WTC11 (cell line): Measurements from ENCODE around the gene EFNA5. TPM values are rescaled to one million over a fixed set of nuclear protein-coding genes. Genes with fewer than 3 reads are reported as not detected.

Experiments used
- ATAC-seq: fragments of 200-7000 bp; cut with Tn5 transposase; 2 replicates; pipeline ENCODE4 v1.10.0; 2021; ENCODE audit warnings: mild to moderate bottlenecking, moderate library complexity
- CTCF ChIA-PET: fragments of 300-600 bp; sonication (Branson Sonifier 250); formaldehyde crosslinking; loops from one replicate; lab custom pipeline; 2021; ENCODE audit warnings: antibody characterized with exemption; lab: Charles Lee
- POLR2A ChIA-PET: fragments of 350-600 bp; sonication (Branson Sonifier 250); formaldehyde crosslinking; loops from one replicate; lab custom pipeline; 2021; ENCODE audit warnings: antibody characterized with exemption; lab: Charles Lee
- DNase-seq: peaks from one replicate; pipeline ENCODE4 v3.0.0; 2021; ENCODE audit warnings: low spot score
- H3K27ac Mint-ChIP-seq: 2 replicates; pipeline ENCODE4 v1.8.0; 2021; ENCODE audit warnings: mixed read lengths
- H3K27me3 Mint-ChIP-seq: 2 replicates; pipeline ENCODE4 v1.8.0; 2021; ENCODE audit warnings: low read depth, mild to moderate bottlenecking, moderate library complexity, mixed read lengths
- H3K36me3 Mint-ChIP-seq: 2 replicates; pipeline ENCODE4 v1.8.0; 2021; ENCODE audit warnings: mixed read lengths
- H3K4me1 Mint-ChIP-seq: 2 replicates; pipeline ENCODE4 v1.8.0; 2022; ENCODE audit warnings: mixed read lengths
- H3K4me3 Mint-ChIP-seq: 2 replicates; pipeline ENCODE4 v1.8.0; 2021; ENCODE audit warnings: mild to moderate bottlenecking, moderate library complexity, mixed read lengths
- H3K9me3 Mint-ChIP-seq: 2 replicates; pipeline ENCODE4 v1.8.0; 2021; ENCODE audit warnings: mixed read lengths
- ATF6 ChIP-seq: sonication (generic); formaldehyde crosslinking; IDR thresholded peaks from 2 replicates; pipeline ENCODE4 v1.8.1; 2023; ENCODE audit warnings: mild to moderate bottlenecking, missing genetic modification reagents
- CREB1 ChIP-seq: sonication (generic); formaldehyde crosslinking; IDR thresholded peaks from 2 replicates; pipeline ENCODE4 v1.8.0; 2023; ENCODE audit warnings: mild to moderate bottlenecking, missing genetic modification reagents
- ELF4 ChIP-seq: sonication (generic); formaldehyde crosslinking; IDR thresholded peaks from 2 replicates; pipeline ENCODE4 v1.8.1; 2022; ENCODE audit warnings: low read depth, mild to moderate bottlenecking, moderate library complexity, missing genetic modification reagents
- FOXK1 ChIP-seq: sonication (generic); formaldehyde crosslinking; IDR thresholded peaks from 2 replicates; pipeline ENCODE4 v1.8.0; 2022; ENCODE audit warnings: mild to moderate bottlenecking, moderate library complexity, missing genetic modification reagents
- GABPB1 ChIP-seq: sonication (generic); formaldehyde crosslinking; IDR thresholded peaks from 2 replicates; pipeline ENCODE4 v1.8.1; 2023; ENCODE audit warnings: mild to moderate bottlenecking, missing genetic modification reagents
- HMGXB4 ChIP-seq: sonication (generic); formaldehyde crosslinking; IDR thresholded peaks from 2 replicates; pipeline ENCODE4 v1.8.1; 2023; ENCODE audit warnings: mild to moderate bottlenecking, moderate library complexity, missing genetic modification reagents
- JAZF1 ChIP-seq: fragments of 250-450 bp; sonication (Bioruptor Pico); IDR thresholded peaks from 2 replicates; pipeline ENCODE4 v1.9.0; 2021; ENCODE audit warnings: moderate library complexity, mild to moderate bottlenecking, inconsistent platforms
- MYBL2 ChIP-seq: sonication (generic); formaldehyde crosslinking; IDR thresholded peaks from 2 replicates; pipeline ENCODE4 v1.8.1; 2023; ENCODE audit warnings: mild to moderate bottlenecking, moderate library complexity, missing genetic modification reagents
- NFATC4 ChIP-seq: fragments of 250-450 bp; sonication (Bioruptor Pico); IDR thresholded peaks from 2 replicates; pipeline ENCODE4 v1.9.0; 2021; ENCODE audit warnings: mild to moderate bottlenecking
- NR1H2 ChIP-seq: sonication (generic); formaldehyde crosslinking; IDR thresholded peaks from 2 replicates; pipeline ENCODE4 v1.9.0; 2021; ENCODE audit warnings: mild to moderate bottlenecking, moderate library complexity, missing genetic modification reagents
- RORB ChIP-seq: fragments of 250-450 bp; sonication (Bioruptor Pico); IDR thresholded peaks from 2 replicates; pipeline ENCODE4 v1.9.0; 2021; ENCODE audit warnings: mild to moderate bottlenecking
- SMAD4 ChIP-seq: sonication (generic); formaldehyde crosslinking; IDR thresholded peaks from 2 replicates; pipeline ENCODE4 v1.8.0; 2022; ENCODE audit warnings: mild to moderate bottlenecking, missing genetic modification reagents
- SOX15 ChIP-seq: fragments of 250-450 bp; sonication (Bioruptor Pico); IDR thresholded peaks from 2 replicates; pipeline ENCODE4 v1.9.0; 2021; ENCODE audit warnings: mild to moderate bottlenecking
- SP1 ChIP-seq: sonication (generic); formaldehyde crosslinking; conservative IDR thresholded peaks from 2 replicates; pipeline ENCODE4 v1.8.1; 2022; ENCODE audit warnings: missing genetic modification reagents
- STAT6 ChIP-seq: sonication (generic); formaldehyde crosslinking; conservative IDR thresholded peaks from 2 replicates; pipeline ENCODE4 v1.8.1; 2023; ENCODE audit warnings: mild to moderate bottlenecking, low read depth, missing genetic modification reagents, moderate library complexity
- TEAD1 ChIP-seq: sonication (generic); formaldehyde crosslinking; IDR thresholded peaks from 2 replicates; pipeline ENCODE4 v1.8.0; 2022; ENCODE audit warnings: mild to moderate bottlenecking, missing genetic modification reagents
- TEAD4 ChIP-seq: sonication (generic); formaldehyde crosslinking; IDR thresholded peaks from 2 replicates; pipeline ENCODE4 v1.8.0; 2022; ENCODE audit warnings: mild to moderate bottlenecking, missing genetic modification reagents
- ZNF423 ChIP-seq: fragments of 250-450 bp; sonication (Bioruptor Pico); IDR thresholded peaks from 2 replicates; pipeline ENCODE4 v2.1.2; 2022; ENCODE audit warnings: mild to moderate bottlenecking, moderate library complexity
- ZSCAN18 ChIP-seq: fragments of 250-450 bp; sonication (Bioruptor Pico); IDR thresholded peaks from 2 replicates; pipeline ENCODE4 v2.1.2; 2022; ENCODE audit warnings: mild to moderate bottlenecking, moderate library complexity
- total RNA-seq: library from RNA; stranded (reverse); gene quantifications from 3 replicates; pipeline ENCODE4 v1.2.3, GENCODE V29; 2021
- TF ChIP-seq, protein P1 (sequence below): fragments of 200-600 bp; IDR thresholded peaks from 2 replicates; pipeline ENCODE4 v1.8.0; 2022; ENCODE audit warnings: antibody characterized with exemption
- TF ChIP-seq, protein P2 (sequence below): fragments of 250-450 bp; sonication (Bioruptor Pico); IDR thresholded peaks from 2 replicates; pipeline ENCODE4 v1.8.0; 2021; ENCODE audit warnings: mild to moderate bottlenecking
- TF ChIP-seq, protein P3 (sequence below): sonication (generic); formaldehyde crosslinking; IDR thresholded peaks from 2 replicates; pipeline ENCODE4 v1.8.0; 2023; ENCODE audit warnings: missing genetic modification reagents
- TF ChIP-seq, protein P4 (sequence below): sonication (generic); formaldehyde crosslinking; IDR thresholded peaks from 2 replicates; pipeline ENCODE4 v1.8.1; 2022; ENCODE audit warnings: low read depth, missing genetic modification reagents, borderline replicate concordance

Gene EFNA5
- total RNA-seq, 1 experiment from 2014 or later = 17.4 TPM

- Mint-ChIP-seq H3K27me3 (no peaks in the 10 kb centered on the region), H3K9me3 (no peaks in the 10 kb centered on the region), H3K27ac (no peak overlapping the region), H3K4me3 (no peak overlapping the region), H3K36me3 (no peaks in the 10 kb centered on the region), H3K4me1 (no peaks in the 10 kb centered on the region)
- ChIA-PET POLR2A (no interaction called here), CTCF (interaction anchor here (1.3 kb wide), 1 partner anchor 240 kb away, joined by 3 read pairs; no protein-coding TSS in a partner anchor)
- no peak for TF ChIP-seq HMGXB4 (CRISPR knock-in tag)
- TF ChIP-seq NR1H2 = no peak
- TF ChIP-seq STAT6 (CRISPR knock-in tag) = no peak
- no peak for TF ChIP-seq JAZF1 (CRISPR knock-in tag)
- TF ChIP-seq TEAD1 (CRISPR knock-in tag) = no peak
- TF ChIP-seq, protein P1, sequence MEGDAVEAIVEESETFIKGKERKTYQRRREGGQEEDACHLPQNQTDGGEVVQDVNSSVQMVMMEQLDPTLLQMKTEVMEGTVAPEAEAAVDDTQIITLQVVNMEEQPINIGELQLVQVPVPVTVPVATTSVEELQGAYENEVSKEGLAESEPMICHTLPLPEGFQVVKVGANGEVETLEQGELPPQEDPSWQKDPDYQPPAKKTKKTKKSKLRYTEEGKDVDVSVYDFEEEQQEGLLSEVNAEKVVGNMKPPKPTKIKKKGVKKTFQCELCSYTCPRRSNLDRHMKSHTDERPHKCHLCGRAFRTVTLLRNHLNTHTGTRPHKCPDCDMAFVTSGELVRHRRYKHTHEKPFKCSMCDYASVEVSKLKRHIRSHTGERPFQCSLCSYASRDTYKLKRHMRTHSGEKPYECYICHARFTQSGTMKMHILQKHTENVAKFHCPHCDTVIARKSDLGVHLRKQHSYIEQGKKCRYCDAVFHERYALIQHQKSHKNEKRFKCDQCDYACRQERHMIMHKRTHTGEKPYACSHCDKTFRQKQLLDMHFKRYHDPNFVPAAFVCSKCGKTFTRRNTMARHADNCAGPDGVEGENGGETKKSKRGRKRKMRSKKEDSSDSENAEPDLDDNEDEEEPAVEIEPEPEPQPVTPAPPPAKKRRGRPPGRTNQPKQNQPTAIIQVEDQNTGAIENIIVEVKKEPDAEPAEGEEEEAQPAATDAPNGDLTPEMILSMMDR = no peak
- TF ChIP-seq CREB1 (CRISPR knock-in tag) = no peak
- no peak for TF ChIP-seq ZNF423 (CRISPR knock-in tag)
- TF ChIP-seq ZSCAN18 (CRISPR knock-in tag) = no peak
- TF ChIP-seq, protein P2, sequence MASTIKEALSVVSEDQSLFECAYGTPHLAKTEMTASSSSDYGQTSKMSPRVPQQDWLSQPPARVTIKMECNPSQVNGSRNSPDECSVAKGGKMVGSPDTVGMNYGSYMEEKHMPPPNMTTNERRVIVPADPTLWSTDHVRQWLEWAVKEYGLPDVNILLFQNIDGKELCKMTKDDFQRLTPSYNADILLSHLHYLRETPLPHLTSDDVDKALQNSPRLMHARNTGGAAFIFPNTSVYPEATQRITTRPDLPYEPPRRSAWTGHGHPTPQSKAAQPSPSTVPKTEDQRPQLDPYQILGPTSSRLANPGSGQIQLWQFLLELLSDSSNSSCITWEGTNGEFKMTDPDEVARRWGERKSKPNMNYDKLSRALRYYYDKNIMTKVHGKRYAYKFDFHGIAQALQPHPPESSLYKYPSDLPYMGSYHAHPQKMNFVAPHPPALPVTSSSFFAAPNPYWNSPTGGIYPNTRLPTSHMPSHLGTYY (CRISPR knock-in tag) = no peak
- no peak for TF ChIP-seq MYBL2
- no peak for TF ChIP-seq GABPB1
- DNase-seq (no peak), ATAC-seq (no peak)
Observed at GRCh38 chr5:107331882-107332281, 338.9 kb downstream of the EFNA5 start.

DNA sequence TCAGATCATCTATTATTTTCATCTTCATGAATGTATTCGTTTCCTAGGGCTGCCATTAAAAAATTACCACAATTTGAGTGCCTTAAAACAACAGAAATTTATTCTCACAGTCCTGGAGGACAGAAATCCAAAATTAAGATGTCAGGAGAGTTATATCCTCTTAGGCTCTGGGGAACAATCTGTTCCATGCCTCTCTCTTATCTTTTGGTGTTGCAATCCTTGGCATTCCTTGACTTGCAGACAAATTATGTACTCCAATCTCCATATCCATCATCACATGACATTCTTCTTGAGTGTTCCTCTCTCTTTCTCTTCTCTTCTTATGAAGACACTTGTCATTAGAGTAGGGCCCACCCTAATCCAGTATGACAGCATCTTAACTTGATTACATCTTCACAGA is 339.4 kb downstream of the EFNA5 start:
- Mint-ChIP-seq H3K4me1 (no peaks in the 10 kb centered on the region), H3K4me3 (no peak overlapping the region), H3K9me3 (no peaks in the 10 kb centered on the region), H3K36me3 (no peaks in the 10 kb centered on the region), H3K27me3 (no peaks in the 10 kb centered on the region), H3K27ac (no peak overlapping the region)
- TF ChIP-seq RORB (CRISPR knock-in tag) (no peak), ELF4 (CRISPR knock-in tag) (no peak), FOXK1 (CRISPR knock-in tag) (no peak), SMAD4 (CRISPR knock-in tag) (no peak), MYBL2 (no peak), ZNF423 (CRISPR knock-in tag) (no peak), SOX15 (CRISPR knock-in tag) (no peak), SP1 (CRISPR knock-in tag) (no peak), NFATC4 (CRISPR knock-in tag) (no peak), TEAD4 (CRISPR knock-in tag) (no peak), ATF6 (CRISPR knock-in tag) (no peak)
- TF ChIP-seq, protein P3, sequence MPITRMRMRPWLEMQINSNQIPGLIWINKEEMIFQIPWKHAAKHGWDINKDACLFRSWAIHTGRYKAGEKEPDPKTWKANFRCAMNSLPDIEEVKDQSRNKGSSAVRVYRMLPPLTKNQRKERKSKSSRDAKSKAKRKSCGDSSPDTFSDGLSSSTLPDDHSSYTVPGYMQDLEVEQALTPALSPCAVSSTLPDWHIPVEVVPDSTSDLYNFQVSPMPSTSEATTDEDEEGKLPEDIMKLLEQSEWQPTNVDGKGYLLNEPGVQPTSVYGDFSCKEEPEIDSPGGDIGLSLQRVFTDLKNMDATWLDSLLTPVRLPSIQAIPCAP (CRISPR knock-in tag) = no peak
- TF ChIP-seq, protein P4, sequence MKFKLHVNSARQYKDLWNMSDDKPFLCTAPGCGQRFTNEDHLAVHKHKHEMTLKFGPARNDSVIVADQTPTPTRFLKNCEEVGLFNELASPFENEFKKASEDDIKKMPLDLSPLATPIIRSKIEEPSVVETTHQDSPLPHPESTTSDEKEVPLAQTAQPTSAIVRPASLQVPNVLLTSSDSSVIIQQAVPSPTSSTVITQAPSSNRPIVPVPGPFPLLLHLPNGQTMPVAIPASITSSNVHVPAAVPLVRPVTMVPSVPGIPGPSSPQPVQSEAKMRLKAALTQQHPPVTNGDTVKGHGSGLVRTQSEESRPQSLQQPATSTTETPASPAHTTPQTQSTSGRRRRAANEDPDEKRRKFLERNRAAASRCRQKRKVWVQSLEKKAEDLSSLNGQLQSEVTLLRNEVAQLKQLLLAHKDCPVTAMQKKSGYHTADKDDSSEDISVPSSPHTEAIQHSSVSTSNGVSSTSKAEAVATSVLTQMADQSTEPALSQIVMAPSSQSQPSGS (CRISPR knock-in tag) = no peak
- CTCF ChIA-PET = interaction anchor here (1.3 kb wide), 1 partner anchor 241 kb away, joined by 3 read pairs; no protein-coding TSS in a partner anchor
- ATAC-seq (no peak), DNase-seq (no peak)
- POLR2A ChIA-PET = no interaction called here
